OCI-LY7 (cell line): ENCODE results near the gene SYT15. TPM values are rescaled to one million over a fixed set of nuclear protein-coding genes. Genes with fewer than 3 reads are reported as not detected.
"Not testable (repeated sequence)": the region's sequence is repeated elsewhere in the genome, so short reads cannot be mapped to it uniquely, and the experiment has no call there.

ENCODE experiments used
- BruUV-seq: library from RNA; stranded (reverse); fragments of 400-500 nt; replicated peaks from 2 replicates; lab custom pipeline; 2021; lab: Mats Ljungman, UMichigan
- CTCF ChIA-PET: fragments of 300-600 bp; sonication (Branson Sonifier 250); formaldehyde crosslinking; loops from one replicate; lab custom pipeline; 2022; ENCODE audit warnings: antibody characterized with exemption; ENCODE audit not compliant: unreplicated experiment; lab: Charles Lee
- POLR2A ChIA-PET: fragments of 300-600 bp; sonication (Branson Sonifier 250); formaldehyde crosslinking; loops from one replicate; lab custom pipeline; 2022; ENCODE audit warnings: antibody characterized with exemption; lab: Charles Lee
- DNase-seq: peaks from one replicate; pipeline ENCODE4 v3.0.0-alpha.2; 2015; ENCODE audit warnings: low spot score
- H2AFZ ChIP-seq: fragments of 200-600 bp; sonication (generic), shearing (Covaris generic); 2 replicates; pipeline ENCODE4 v1.6.1; 2014; ENCODE audit warnings: mild to moderate bottlenecking, antibody characterized with exemption, low read length, moderate library complexity
- H3K27ac ChIP-seq: fragments of 200-600 bp; sonication (generic); 2 replicates; pipeline ENCODE4 v1.5.1; 2014; ENCODE audit warnings: mixed run types, low read depth, mild to moderate bottlenecking, moderate library complexity, low read length, inconsistent platforms; ENCODE audit not compliant: poor library complexity, severe bottlenecking
- H3K36me3 ChIP-seq: fragments of 200-600 bp; sonication (generic); 2 replicates; pipeline ENCODE4 v1.6.1; 2014; ENCODE audit warnings: mild to moderate bottlenecking, antibody characterized with exemption, low read length, moderate library complexity, mixed read lengths; ENCODE audit not compliant: insufficient read depth
- H3K4me1 ChIP-seq: fragments of 200-600 bp; sonication (generic); 2 replicates; pipeline ENCODE4 v1.5.1; 2014; ENCODE audit warnings: mild to moderate bottlenecking, low read length; ENCODE audit not compliant: insufficient read depth, poor library complexity, severe bottlenecking
- H3K4me2 ChIP-seq: fragments of 200-600 bp; sonication (generic); 2 replicates; pipeline ENCODE4 v1.6.1; 2014; ENCODE audit warnings: mild to moderate bottlenecking, low read length
- H3K4me3 ChIP-seq: fragments of 200-600 bp; sonication (generic); 2 replicates; pipeline ENCODE4 v1.5.1; 2014; ENCODE audit warnings: mild to moderate bottlenecking, low read depth, low read length; ENCODE audit not compliant: poor library complexity, severe bottlenecking
- H3K79me2 ChIP-seq: fragments of 200-600 bp; sonication (generic); 2 replicates; pipeline ENCODE4 v1.6.1; 2016; ENCODE audit warnings: low read depth, mild to moderate bottlenecking, low read length, moderate library complexity, mixed read lengths; ENCODE audit not compliant: insufficient read depth
- H3K9me2 ChIP-seq: fragments of 200-600 bp; sonication (generic); 2 replicates; pipeline ENCODE4 v1.6.1; 2016; ENCODE audit warnings: mild to moderate bottlenecking, low read length, mixed read lengths; ENCODE audit not compliant: insufficient read depth
- H3K9me3 ChIP-seq: fragments of 200-600 bp; sonication (generic); 2 replicates; pipeline ENCODE4 v1.6.1; 2014; ENCODE audit warnings: mild to moderate bottlenecking, mixed run types, low read length, mixed read lengths
- H4K20me1 ChIP-seq: fragments of 200-600 bp; sonication (generic); 2 replicates; pipeline ENCODE4 v1.6.1; 2014; ENCODE audit warnings: mild to moderate bottlenecking, antibody characterized with exemption, low read length, moderate library complexity, mixed read lengths; ENCODE audit not compliant: insufficient read depth
- intact Hi-C: fragments of 100-400 bp; cut with micrococcal nuclease; formaldehyde crosslinking; loops from one replicate; pipeline ENCODE4 v1.10.0; 2022; ENCODE audit not compliant: unreplicated experiment
- total RNA-seq, 2 experiments: library from RNA; depleted of rRNA in 1 of 2; stranded (reverse); fragments of >200 nt in 1 of 2; shearing (Covaris generic) in 1 of 2; gene quantifications; 2 replicates each; pipeline ENCODE4 v1.2.3, GENCODE V29; 2014 to 2022

SYT15 gene
- total RNA-seq, 2 experiments from 2014 or later: 0.25 to 2.1 TPM

DNA sequence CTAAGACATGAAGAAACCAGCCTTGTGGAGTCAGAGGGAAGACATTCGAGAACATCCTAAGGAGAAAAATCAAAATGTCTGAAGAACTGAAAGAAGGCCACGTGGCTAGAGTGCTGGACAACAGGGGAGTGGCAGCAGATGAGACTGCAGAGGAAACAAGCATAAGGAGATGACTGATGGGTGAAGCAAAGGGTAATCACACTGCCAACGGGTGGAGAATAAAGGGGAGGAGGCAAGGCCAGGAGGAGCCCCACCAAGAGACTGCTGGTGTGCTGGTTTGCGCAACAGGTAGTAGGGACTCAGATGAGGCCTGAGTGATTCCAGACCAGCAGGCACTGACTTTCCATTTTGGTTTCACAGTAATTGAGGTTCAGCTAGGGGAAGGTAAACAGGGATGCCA is 38.2 kb downstream of the SYT15 start:
- H3K9me2 ChIP-seq, CTCF ChIA-PET, H4K20me1 ChIP-seq, POLR2A ChIA-PET, intact Hi-C loops, H3K4me1 ChIP-seq, H3K27ac ChIP-seq, H3K9me3 ChIP-seq, H2AFZ ChIP-seq, H3K4me2 ChIP-seq, H3K79me2 ChIP-seq, DNase-seq, H3K36me3 ChIP-seq, H3K4me3 ChIP-seq, BruUV-seq: not testable (repeated sequence)

- H2AFZ ChIP-seq, H3K4me3 ChIP-seq, H3K79me2 ChIP-seq, POLR2A ChIA-PET, H3K9me2 ChIP-seq, CTCF ChIA-PET, H4K20me1 ChIP-seq, H3K4me1 ChIP-seq, DNase-seq, H3K9me3 ChIP-seq, intact Hi-C loops, H3K27ac ChIP-seq, BruUV-seq, H3K36me3 ChIP-seq, H3K4me2 ChIP-seq: not testable (repeated sequence)
Observed at GRCh38 chr10:46617913-46618312, 39.0 kb downstream of the SYT15 start.

GRCh38 chr10:46623899-46624654 is 45.1 kb downstream of the SYT15 start:
- H4K20me1 ChIP-seq, H2AFZ ChIP-seq, H3K27ac ChIP-seq, H3K9me3 ChIP-seq, H3K4me3 ChIP-seq, BruUV-seq, H3K36me3 ChIP-seq, H3K9me2 ChIP-seq, H3K79me2 ChIP-seq, DNase-seq, CTCF ChIA-PET, H3K4me2 ChIP-seq, POLR2A ChIA-PET, H3K4me1 ChIP-seq, intact Hi-C loops: not testable (repeated sequence)

DNA sequence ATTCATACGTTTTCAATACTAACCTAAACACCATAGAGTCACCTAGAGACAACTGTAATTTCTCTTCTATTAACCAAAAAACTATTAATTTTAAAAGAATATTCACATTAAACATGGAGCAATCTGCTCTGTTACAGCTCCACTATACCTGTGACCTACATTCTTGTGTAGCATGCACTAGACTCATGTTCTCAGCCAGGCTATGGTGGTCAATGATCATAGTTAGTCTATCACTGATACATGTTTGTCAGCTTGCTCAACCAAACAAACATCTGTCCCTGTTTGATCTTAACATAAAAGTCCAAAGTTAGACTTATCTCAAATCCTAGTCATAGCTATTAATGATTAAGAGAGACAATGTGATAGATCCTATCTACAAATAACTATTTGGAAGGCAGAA is 50.9 kb downstream of the SYT15 start:
- H3K9me2 ChIP-seq, H3K27ac ChIP-seq, CTCF ChIA-PET, H2AFZ ChIP-seq, POLR2A ChIA-PET, H3K79me2 ChIP-seq, H3K4me2 ChIP-seq, H3K4me1 ChIP-seq, H4K20me1 ChIP-seq, H3K9me3 ChIP-seq, H3K36me3 ChIP-seq, intact Hi-C loops, BruUV-seq, DNase-seq, H3K4me3 ChIP-seq: not testable (repeated sequence)

GRCh38 chr10:46630816-46631215 is 51.9 kb downstream of the SYT15 start:
- H3K36me3 ChIP-seq, H4K20me1 ChIP-seq, H3K9me2 ChIP-seq, intact Hi-C loops, H3K4me1 ChIP-seq, H3K27ac ChIP-seq, H3K9me3 ChIP-seq, H3K4me3 ChIP-seq, BruUV-seq, H3K4me2 ChIP-seq, DNase-seq, H2AFZ ChIP-seq, POLR2A ChIA-PET, H3K79me2 ChIP-seq, CTCF ChIA-PET: not testable (repeated sequence)

DNA sequence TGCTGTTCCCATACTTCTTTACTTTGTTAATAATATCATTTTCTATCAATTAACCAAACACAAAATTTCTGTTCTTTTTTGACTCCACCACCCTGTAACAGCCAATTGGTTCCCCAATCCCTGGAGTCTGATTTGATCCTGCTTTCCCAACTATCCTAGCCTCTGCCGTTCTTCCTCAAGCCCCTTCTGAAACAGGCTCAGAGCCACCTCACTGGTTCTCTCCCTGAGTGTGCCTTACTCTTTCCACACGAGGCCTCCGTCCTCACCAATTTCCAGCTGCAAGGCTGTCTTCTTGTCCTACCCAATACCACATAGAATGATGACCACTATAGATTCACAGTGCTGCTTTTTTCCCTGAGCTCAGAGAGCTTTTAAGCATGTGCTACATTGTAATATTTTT is 52.8 kb downstream of the SYT15 start:
- H3K79me2 ChIP-seq, H3K27ac ChIP-seq, H3K4me2 ChIP-seq, POLR2A ChIA-PET, H3K9me2 ChIP-seq, H3K36me3 ChIP-seq, H2AFZ ChIP-seq, BruUV-seq, H4K20me1 ChIP-seq, H3K4me3 ChIP-seq, DNase-seq, intact Hi-C loops, H3K4me1 ChIP-seq, H3K9me3 ChIP-seq, CTCF ChIA-PET: not testable (repeated sequence)
